T-helper 1 cell treated with Interleukin-12 subunit alpha and Interleukin-12 subunit beta and Interleukin-4 antibody, amounts not matched to agents 30 μg/mL and 1 μg/mL, for 36 hours (primary cell): ENCODE data around the gene OR52A1.

ENCODE experiments used
- H3K27ac Mint-ChIP-seq: one replicate; pipeline ENCODE4 v1.8.0; 2021; ENCODE audit warnings: mild to moderate bottlenecking, mixed read lengths
- H3K27me3 Mint-ChIP-seq: one replicate; pipeline ENCODE4 v1.8.0; 2021; ENCODE audit warnings: low read depth, mixed read lengths
- H3K36me3 Mint-ChIP-seq: one replicate; pipeline ENCODE4 v1.8.0; 2021; ENCODE audit warnings: low read depth, mixed read lengths
- H3K4me1 Mint-ChIP-seq: one replicate; pipeline ENCODE4 v1.8.0; 2021; ENCODE audit warnings: low read depth, mixed read lengths
- H3K4me3 Mint-ChIP-seq: one replicate; pipeline ENCODE4 v1.8.0; 2021; ENCODE audit warnings: mild to moderate bottlenecking, moderate library complexity, mixed read lengths
- H3K9me3 Mint-ChIP-seq: one replicate; pipeline ENCODE4 v1.8.0; 2021; ENCODE audit warnings: mixed read lengths

Gene OR52A1

GRCh38 chr11:5107285-5107684, 47.3 kb downstream of the OR52A1 start:
- Mint-ChIP-seq H3K27me3 (no peaks in the 10 kb centered on the region), H3K36me3 (no peaks in the 10 kb centered on the region), H3K27ac (no peak overlapping the region), H3K4me3 (no peak overlapping the region), H3K4me1 (no peaks in the 10 kb centered on the region), H3K9me3 (no peaks in the 10 kb centered on the region)

DNA sequence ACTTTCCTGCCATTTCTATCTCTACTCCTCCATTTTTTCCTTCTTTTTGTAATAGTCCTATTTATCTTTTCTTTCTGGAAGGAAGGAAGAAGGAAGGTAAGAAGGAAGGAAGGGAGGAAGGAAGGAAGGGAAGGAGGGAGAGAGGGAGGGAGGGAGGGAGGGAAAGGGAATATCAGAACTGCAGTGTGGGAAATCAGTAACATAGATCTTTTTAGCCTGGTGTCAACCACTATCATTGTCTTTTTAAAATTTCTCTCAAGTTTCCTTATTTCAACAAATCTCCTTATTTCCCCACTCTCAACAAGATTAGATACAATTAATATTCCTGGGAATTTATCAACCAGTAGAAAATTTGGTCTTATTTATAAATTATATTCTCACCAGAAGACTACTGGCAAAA, 51.5 kb downstream of the OR52A1 start:
- Mint-ChIP-seq H3K27ac (no peak overlapping the region), H3K4me3 (no peak overlapping the region), H3K36me3 (no peaks in the 10 kb centered on the region), H3K9me3 (no peaks in the 10 kb centered on the region), H3K27me3 (no peaks in the 10 kb centered on the region), H3K4me1 (no peaks in the 10 kb centered on the region)

DNA sequence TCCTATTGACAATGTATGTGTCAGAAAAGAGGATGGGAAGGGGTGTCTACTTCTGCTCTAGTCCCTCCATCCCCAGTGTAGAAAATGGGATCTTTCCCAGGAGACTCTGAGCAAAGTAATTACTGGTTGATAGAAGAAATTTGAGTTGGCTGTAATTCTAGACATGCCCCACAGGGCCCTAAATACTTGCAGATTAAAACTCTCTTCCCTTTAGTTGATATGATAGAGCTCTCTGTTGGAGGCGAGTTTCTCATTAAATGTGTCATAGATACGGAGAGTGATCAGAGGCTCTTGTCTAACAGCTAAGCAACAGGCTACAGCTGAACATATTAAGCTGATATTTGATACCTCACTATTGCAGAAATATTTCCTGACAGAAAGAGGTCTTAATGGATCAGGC, 52.3 kb downstream of the OR52A1 start:
- Mint-ChIP-seq H3K36me3 (no peaks in the 10 kb centered on the region), H3K27me3 (no peaks in the 10 kb centered on the region), H3K9me3 (no peaks in the 10 kb centered on the region), H3K4me3 (no peak overlapping the region), H3K4me1 (no peaks in the 10 kb centered on the region), H3K27ac (no peak overlapping the region)

DNA sequence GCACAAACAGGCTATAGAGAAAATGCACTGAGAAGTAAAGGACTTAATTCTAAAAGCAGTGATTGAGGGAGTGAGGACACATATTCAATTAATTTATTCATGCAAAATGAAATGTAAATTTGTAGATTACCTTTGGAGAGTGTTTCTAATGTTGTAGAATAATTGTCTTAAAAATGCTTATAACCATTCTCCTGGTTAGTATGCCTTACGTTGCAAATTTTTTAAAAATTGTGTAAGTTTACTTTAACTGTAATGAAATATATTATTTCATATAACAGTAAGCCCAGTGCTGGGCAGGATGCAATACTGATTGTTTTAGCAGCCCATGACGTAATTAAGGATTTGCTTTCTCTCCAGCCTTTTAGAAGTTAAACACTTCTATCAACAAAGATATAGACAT, 58.5 kb downstream of the OR52A1 start:
- no peak overlapping the region for H3K27ac Mint-ChIP-seq
- H3K4me3 Mint-ChIP-seq: no peak overlapping the region
- H3K4me1 Mint-ChIP-seq: no peaks in the 10 kb centered on the region
- H3K27me3 Mint-ChIP-seq: no peaks in the 10 kb centered on the region
- H3K9me3 Mint-ChIP-seq: no peaks in the 10 kb centered on the region
- H3K36me3 Mint-ChIP-seq: no peaks in the 10 kb centered on the region
